Activated naive CD4-positive, alpha-beta T cell treated with anti-CD3 and anti-CD28 coated beads, Interleukin-2, amount 50 U/mL, for 24 hours (primary cell): ENCODE measurements around the gene HSPA5.
A peak's percentile ranks its signal among the peaks of the same experiment; 100 is the strongest.
"Not testable (repeated sequence)": the region's sequence is repeated elsewhere in the genome, so short reads cannot be mapped to it uniquely, and the experiment has no call there.

ENCODE experiments used
- H3K27ac Mint-ChIP-seq: one replicate; pipeline ENCODE4 v1.8.0; 2021; ENCODE audit warnings: mild to moderate bottlenecking, mixed read lengths
- H3K27me3 Mint-ChIP-seq: one replicate; pipeline ENCODE4 v1.8.0; 2021; ENCODE audit warnings: mixed read lengths
- H3K36me3 Mint-ChIP-seq: one replicate; pipeline ENCODE4 v1.8.0; 2021; ENCODE audit warnings: mixed read lengths
- H3K4me1 Mint-ChIP-seq: one replicate; pipeline ENCODE4 v1.8.0; 2021; ENCODE audit warnings: mixed read lengths
- H3K4me3 Mint-ChIP-seq: one replicate; pipeline ENCODE4 v1.8.0; 2021; ENCODE audit warnings: mild to moderate bottlenecking, mixed read lengths
- H3K9me3 Mint-ChIP-seq: one replicate; pipeline ENCODE4 v1.8.0; 2021; ENCODE audit warnings: mixed read lengths

HSPA5 gene

GRCh38 chr9:125258832-125259534 lies 17.8 kb upstream of the HSPA5 start:
- Mint-ChIP-seq H3K36me3 (peaks cover 2% of the 10 kb centered on the region), H3K9me3 (no peaks in the 10 kb centered on the region), H3K27ac (no peak overlapping the region), H3K4me1 (peaks cover 19% of the 10 kb centered on the region), H3K4me3 (no peak overlapping the region), H3K27me3 (no peaks in the 10 kb centered on the region)

GRCh38 chr9:125258160-125258785 lies 17.1 kb upstream of the HSPA5 start:
- Mint-ChIP-seq H3K36me3 (no peaks in the 10 kb centered on the region), H3K9me3 (no peaks in the 10 kb centered on the region), H3K4me1 (peaks cover 13% of the 10 kb centered on the region), H3K27me3 (no peaks in the 10 kb centered on the region), H3K27ac (no peak overlapping the region), H3K4me3 (no peak overlapping the region)

GRCh38 chr9:125255781-125256391 lies 14.7 kb upstream of the HSPA5 start:
- no peaks in the 10 kb centered on the region for H3K9me3 Mint-ChIP-seq
- no peaks in the 10 kb centered on the region for H3K36me3 Mint-ChIP-seq
- no peaks in the 10 kb centered on the region for H3K27me3 Mint-ChIP-seq
- peaks cover 3% of the 10 kb centered on the region for H3K4me1 Mint-ChIP-seq
- H3K27ac Mint-ChIP-seq = no peak overlapping the region
- H3K4me3 Mint-ChIP-seq = no peak overlapping the region

- no peak overlapping the region for H3K27ac Mint-ChIP-seq
- no peaks in the 10 kb centered on the region for H3K36me3 Mint-ChIP-seq
- no peaks in the 10 kb centered on the region for H3K27me3 Mint-ChIP-seq
- no peak overlapping the region for H3K4me3 Mint-ChIP-seq
- H3K4me1 Mint-ChIP-seq = no peaks in the 10 kb centered on the region
- no peaks in the 10 kb centered on the region for H3K9me3 Mint-ChIP-seq
Measured at GRCh38 chr9:125254231-125254630, 13.1 kb upstream of the HSPA5 start.

GRCh38 chr9:125246261-125246667 lies 5.1 kb upstream of the HSPA5 start:
- H3K9me3 Mint-ChIP-seq = no peaks in the 10 kb centered on the region
- no peak overlapping the region for H3K27ac Mint-ChIP-seq
- no peaks in the 10 kb centered on the region for H3K27me3 Mint-ChIP-seq
- no peak overlapping the region for H3K4me3 Mint-ChIP-seq
- H3K36me3 Mint-ChIP-seq = peaks cover under 1% of the 10 kb centered on the region
- H3K4me1 Mint-ChIP-seq = peaks cover 11% of the 10 kb centered on the region

GRCh38 chr9:125243792-125244260 lies 2.7 kb upstream of the HSPA5 start:
- peak overlapping the region; percentile 90 for H3K27ac Mint-ChIP-seq
- no peaks in the 10 kb centered on the region for H3K9me3 Mint-ChIP-seq
- H3K36me3 Mint-ChIP-seq = peaks cover 15% of the 10 kb centered on the region
- peak overlapping the region; percentile 49 for H3K4me3 Mint-ChIP-seq
- H3K27me3 Mint-ChIP-seq = no peaks in the 10 kb centered on the region
- peaks cover 15% of the 10 kb centered on the region for H3K4me1 Mint-ChIP-seq

GRCh38 chr9:125241863-125242739 lies 958 bp upstream of the HSPA5 start:
- Mint-ChIP-seq H3K9me3 (no peaks in the 10 kb centered on the region), H3K27ac (peak overlapping the region; percentile 99), H3K36me3 (peaks cover 27% of the 10 kb centered on the region), H3K4me1 (peaks cover 29% of the 10 kb centered on the region), H3K4me3 (peak overlapping the region; percentile 99), H3K27me3 (no peaks in the 10 kb centered on the region)

GRCh38 chr9:125240649-125240999 lies 519 bp downstream of the HSPA5 start:
- Mint-ChIP-seq H3K27ac (peak overlapping the region; percentile 99), H3K4me3 (peak overlapping the region; percentile 99), H3K36me3 (peaks cover 39% of the 10 kb centered on the region), H3K27me3 (no peaks in the 10 kb centered on the region), H3K9me3 (no peaks in the 10 kb centered on the region), H3K4me1 (peaks cover 44% of the 10 kb centered on the region)

- H3K4me1 Mint-ChIP-seq = peaks cover 51% of the 10 kb centered on the region
- peak overlapping the region; percentile 99 for H3K4me3 Mint-ChIP-seq
Measured at GRCh38 chr9:125239631-125240597, 1.2 kb downstream of the HSPA5 start.

GRCh38 chr9:125238915-125239446 lies 2.2 kb downstream of the HSPA5 start:
- Mint-ChIP-seq H3K4me1 (peaks cover 51% of the 10 kb centered on the region), H3K4me3 (peak overlapping the region; percentile 99), H3K36me3 (peaks cover 44% of the 10 kb centered on the region), H3K27ac (peak overlapping the region; percentile 75), H3K27me3 (no peaks in the 10 kb centered on the region), H3K9me3 (no peaks in the 10 kb centered on the region)

More at GRCh38 chr9:125239631-125240597, 1.2 kb downstream of the HSPA5 start:
- Mint-ChIP-seq H3K27ac (peak overlapping the region; percentile 99), H3K9me3 (no peaks in the 10 kb centered on the region), H3K36me3 (peaks cover 44% of the 10 kb centered on the region), H3K27me3 (no peaks in the 10 kb centered on the region)

- H3K9me3 Mint-ChIP-seq = no peaks in the 10 kb centered on the region
- peaks cover 46% of the 10 kb centered on the region for H3K36me3 Mint-ChIP-seq
- H3K4me1 Mint-ChIP-seq = peaks cover 51% of the 10 kb centered on the region
- peak overlapping the region; percentile 99 for H3K4me3 Mint-ChIP-seq
- no peaks in the 10 kb centered on the region for H3K27me3 Mint-ChIP-seq
- H3K27ac Mint-ChIP-seq = peak overlapping the region; percentile 75
Measured at GRCh38 chr9:125238127-125238914, 2.8 kb downstream of the HSPA5 start.

GRCh38 chr9:125236520-125237159 lies 4.5 kb downstream of the HSPA5 start:
- not testable (repeated sequence) for H3K9me3 Mint-ChIP-seq, H3K27me3 Mint-ChIP-seq
- peak overlapping the region; percentile 99 for H3K4me3 Mint-ChIP-seq
- peak overlapping the region; percentile 79 for H3K27ac Mint-ChIP-seq
- peaks cover 50% of the 10 kb centered on the region for H3K36me3 Mint-ChIP-seq
- peaks cover 44% of the 10 kb centered on the region for H3K4me1 Mint-ChIP-seq

GRCh38 chr9:125235804-125236519 lies 5.2 kb downstream of the HSPA5 start:
- Mint-ChIP-seq H3K36me3 (peaks cover 46% of the 10 kb centered on the region), H3K27ac (peak overlapping the region; percentile 79), H3K27me3 (no peaks in the 10 kb centered on the region)

More at GRCh38 chr9:125235804-125236519, 5.2 kb downstream of the HSPA5 start:
- Mint-ChIP-seq H3K9me3 (no peaks in the 10 kb centered on the region), H3K4me3 (peak overlapping the region; percentile 99), H3K4me1 (peaks cover 44% of the 10 kb centered on the region)
